ENCODE results near the gene TNK2.

- TF ChIP-seq, protein P1, sequence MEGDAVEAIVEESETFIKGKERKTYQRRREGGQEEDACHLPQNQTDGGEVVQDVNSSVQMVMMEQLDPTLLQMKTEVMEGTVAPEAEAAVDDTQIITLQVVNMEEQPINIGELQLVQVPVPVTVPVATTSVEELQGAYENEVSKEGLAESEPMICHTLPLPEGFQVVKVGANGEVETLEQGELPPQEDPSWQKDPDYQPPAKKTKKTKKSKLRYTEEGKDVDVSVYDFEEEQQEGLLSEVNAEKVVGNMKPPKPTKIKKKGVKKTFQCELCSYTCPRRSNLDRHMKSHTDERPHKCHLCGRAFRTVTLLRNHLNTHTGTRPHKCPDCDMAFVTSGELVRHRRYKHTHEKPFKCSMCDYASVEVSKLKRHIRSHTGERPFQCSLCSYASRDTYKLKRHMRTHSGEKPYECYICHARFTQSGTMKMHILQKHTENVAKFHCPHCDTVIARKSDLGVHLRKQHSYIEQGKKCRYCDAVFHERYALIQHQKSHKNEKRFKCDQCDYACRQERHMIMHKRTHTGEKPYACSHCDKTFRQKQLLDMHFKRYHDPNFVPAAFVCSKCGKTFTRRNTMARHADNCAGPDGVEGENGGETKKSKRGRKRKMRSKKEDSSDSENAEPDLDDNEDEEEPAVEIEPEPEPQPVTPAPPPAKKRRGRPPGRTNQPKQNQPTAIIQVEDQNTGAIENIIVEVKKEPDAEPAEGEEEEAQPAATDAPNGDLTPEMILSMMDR (IDR thresholded peaks at IDR 0.05 in 2 of 3, conservative IDR thresholded peaks at IDR 0.05 in 1 of 3; ENCODE audit: borderline replicate concordance in 1 of 3, insufficient read depth in 1 of 3, low read depth in 2 of 3, low read length in 2 of 3) = peak in 2 of 3 experiments; percentile 96 to 98; a peak in 4 of 6 replicates
- TF ChIP-seq EZH2phosphoT487 (IDR thresholded peaks at IDR 0.05; ENCODE audit: borderline replicate concordance) (no peak), CBX3 (IDR thresholded peaks at IDR 0.05; ENCODE audit: low read depth) (no peak), JUND (IDR thresholded peaks at IDR 0.05) (no peak), YY1 (IDR thresholded peaks at IDR 0.05; ENCODE audit: extremely low read depth, insufficient replicate concordance, low read depth, low read length) (no peak), POLR2A (IDR thresholded peaks at IDR 0.05; ENCODE audit: borderline replicate concordance, extremely low read depth, insufficient read depth, insufficient read length) (peak; percentile 48), MAX (IDR thresholded peaks at IDR 0.05) (no peak), POLR2AphosphoS5 (IDR thresholded peaks at IDR 0.05; ENCODE audit: low read depth, low read length) (peak; percentile 60; the same call in 1 of the 2 replicates), SP1 (IDR thresholded peaks at IDR 0.05; ENCODE audit: low read depth) (no peak), ZNF274 (IDR thresholded peaks at IDR 0.05; ENCODE audit: low read depth, low read length) (no peak), ZFX (IDR thresholded peaks at IDR 0.05) (no peak), TCF7L2 (IDR thresholded peaks at IDR 0.05; ENCODE audit: borderline replicate concordance, extremely low read depth, insufficient read depth, insufficient read length) (no peak)
- TF ChIP-seq, protein P2, sequence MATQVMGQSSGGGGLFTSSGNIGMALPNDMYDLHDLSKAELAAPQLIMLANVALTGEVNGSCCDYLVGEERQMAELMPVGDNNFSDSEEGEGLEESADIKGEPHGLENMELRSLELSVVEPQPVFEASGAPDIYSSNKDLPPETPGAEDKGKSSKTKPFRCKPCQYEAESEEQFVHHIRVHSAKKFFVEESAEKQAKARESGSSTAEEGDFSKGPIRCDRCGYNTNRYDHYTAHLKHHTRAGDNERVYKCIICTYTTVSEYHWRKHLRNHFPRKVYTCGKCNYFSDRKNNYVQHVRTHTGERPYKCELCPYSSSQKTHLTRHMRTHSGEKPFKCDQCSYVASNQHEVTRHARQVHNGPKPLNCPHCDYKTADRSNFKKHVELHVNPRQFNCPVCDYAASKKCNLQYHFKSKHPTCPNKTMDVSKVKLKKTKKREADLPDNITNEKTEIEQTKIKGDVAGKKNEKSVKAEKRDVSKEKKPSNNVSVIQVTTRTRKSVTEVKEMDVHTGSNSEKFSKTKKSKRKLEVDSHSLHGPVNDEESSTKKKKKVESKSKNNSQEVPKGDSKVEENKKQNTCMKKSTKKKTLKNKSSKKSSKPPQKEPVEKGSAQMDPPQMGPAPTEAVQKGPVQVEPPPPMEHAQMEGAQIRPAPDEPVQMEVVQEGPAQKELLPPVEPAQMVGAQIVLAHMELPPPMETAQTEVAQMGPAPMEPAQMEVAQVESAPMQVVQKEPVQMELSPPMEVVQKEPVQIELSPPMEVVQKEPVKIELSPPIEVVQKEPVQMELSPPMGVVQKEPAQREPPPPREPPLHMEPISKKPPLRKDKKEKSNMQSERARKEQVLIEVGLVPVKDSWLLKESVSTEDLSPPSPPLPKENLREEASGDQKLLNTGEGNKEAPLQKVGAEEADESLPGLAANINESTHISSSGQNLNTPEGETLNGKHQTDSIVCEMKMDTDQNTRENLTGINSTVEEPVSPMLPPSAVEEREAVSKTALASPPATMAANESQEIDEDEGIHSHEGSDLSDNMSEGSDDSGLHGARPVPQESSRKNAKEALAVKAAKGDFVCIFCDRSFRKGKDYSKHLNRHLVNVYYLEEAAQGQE (IDR thresholded peaks at IDR 0.05; ENCODE audit: low read depth) = no peak
- TF ChIP-seq, protein P3, sequence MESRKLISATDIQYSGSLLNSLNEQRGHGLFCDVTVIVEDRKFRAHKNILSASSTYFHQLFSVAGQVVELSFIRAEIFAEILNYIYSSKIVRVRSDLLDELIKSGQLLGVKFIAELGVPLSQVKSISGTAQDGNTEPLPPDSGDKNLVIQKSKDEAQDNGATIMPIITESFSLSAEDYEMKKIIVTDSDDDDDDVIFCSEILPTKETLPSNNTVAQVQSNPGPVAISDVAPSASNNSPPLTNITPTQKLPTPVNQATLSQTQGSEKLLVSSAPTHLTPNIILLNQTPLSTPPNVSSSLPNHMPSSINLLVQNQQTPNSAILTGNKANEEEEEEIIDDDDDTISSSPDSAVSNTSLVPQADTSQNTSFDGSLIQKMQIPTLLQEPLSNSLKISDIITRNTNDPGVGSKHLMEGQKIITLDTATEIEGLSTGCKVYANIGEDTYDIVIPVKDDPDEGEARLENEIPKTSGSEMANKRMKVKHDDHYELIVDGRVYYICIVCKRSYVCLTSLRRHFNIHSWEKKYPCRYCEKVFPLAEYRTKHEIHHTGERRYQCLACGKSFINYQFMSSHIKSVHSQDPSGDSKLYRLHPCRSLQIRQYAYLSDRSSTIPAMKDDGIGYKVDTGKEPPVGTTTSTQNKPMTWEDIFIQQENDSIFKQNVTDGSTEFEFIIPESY (IDR thresholded peaks at IDR 0.05; ENCODE audit: extremely low read depth, insufficient replicate concordance, low read length) = no peak
Measured at GRCh38 chr3:195914648-195915473, 6.5 kb upstream of the TNK2 start.

Data from HCT116 (cell line).